Left hindlimb (tissue), 1 donor: ENCODE data around the gene BICRA.
"Not testable (repeated sequence)": the region's sequence is repeated elsewhere in the genome, so short reads cannot be mapped to it uniquely, and the experiment has no call there.

ENCODE experiments used
- DNase-seq: peaks from one replicate; pipeline ENCODE4 v3.0.0-alpha.2; 2018

The BICRA gene

GRCh38 chr19:47663911-47664771, 55.2 kb downstream of the BICRA start:
- DNase-seq: no peak

GRCh38 chr19:47668556-47668955, 59.6 kb downstream of the BICRA start:
- DNase-seq: not testable (repeated sequence)

- no peak for DNase-seq
Observed at GRCh38 chr19:47670736-47671135, 61.8 kb downstream of the BICRA start.

GRCh38 chr19:47671499-47671898, 62.6 kb downstream of the BICRA start:
- no peak for DNase-seq

GRCh38 chr19:47673426-47673825, 64.5 kb downstream of the BICRA start:
- DNase-seq: no peak

GRCh38 chr19:47674548-47674947, 65.6 kb downstream of the BICRA start:
- no peak for DNase-seq

- no peak for DNase-seq
Observed at GRCh38 chr19:47675271-47675670, 66.3 kb downstream of the BICRA start.

GRCh38 chr19:47675859-47676258, 66.9 kb downstream of the BICRA start:
- no peak for DNase-seq

GRCh38 chr19:47676811-47677210, 67.9 kb downstream of the BICRA start:
- no peak for DNase-seq

- no peak for DNase-seq
Observed at GRCh38 chr19:47679251-47679900, 70.4 kb downstream of the BICRA start.

- DNase-seq: no peak
Observed at GRCh38 chr19:47679922-47680857, 71.3 kb downstream of the BICRA start.

- DNase-seq: no peak
Observed at GRCh38 chr19:47680858-47681332, 72.0 kb downstream of the BICRA start.

GRCh38 chr19:47681388-47681787, 72.5 kb downstream of the BICRA start:
- DNase-seq: no peak

GRCh38 chr19:47681936-47682335, 73.0 kb downstream of the BICRA start:
- no peak for DNase-seq

- DNase-seq: no peak
Observed at GRCh38 chr19:47682939-47683338, 74.0 kb downstream of the BICRA start.

- no peak for DNase-seq
Observed at GRCh38 chr19:47686679-47687450, 77.9 kb downstream of the BICRA start.

GRCh38 chr19:47687906-47688305, 79.0 kb downstream of the BICRA start:
- DNase-seq: no peak

- no peak for DNase-seq
Observed at GRCh38 chr19:47691090-47691489, 82.2 kb downstream of the BICRA start.

- DNase-seq: no peak
Observed at GRCh38 chr19:47691782-47692181, 82.8 kb downstream of the BICRA start.

GRCh38 chr19:47693489-47693888, 84.6 kb downstream of the BICRA start:
- DNase-seq: no peak

- no peak for DNase-seq
Observed at GRCh38 chr19:47693903-47694302, 85.0 kb downstream of the BICRA start.
